ENCODE results near the gene UBE2L3.

DNA sequence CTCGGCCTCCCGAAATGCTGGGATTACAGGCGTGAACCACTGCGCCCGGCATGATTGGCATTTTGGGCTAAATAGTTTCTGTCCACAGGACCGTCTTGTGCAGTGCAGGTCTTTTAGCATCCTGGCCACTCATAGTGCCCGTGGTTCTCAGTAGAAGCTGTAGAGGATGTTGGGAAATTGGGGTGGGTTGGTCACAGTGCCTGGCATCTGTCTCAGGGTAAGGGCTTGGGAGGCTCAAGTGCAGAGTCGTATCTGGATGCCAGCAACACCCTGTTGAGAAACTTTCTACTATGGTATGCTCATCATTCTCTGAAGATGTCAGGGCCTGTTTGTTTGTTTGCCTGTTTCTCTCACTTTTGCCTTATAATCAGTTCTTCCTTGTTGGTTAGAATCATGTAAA is 21.9 kb downstream of the UBE2L3 start:
- TF ChIP-seq CTCF (IDR thresholded peaks at IDR 0.05) (no peak), POLR2A (IDR thresholded peaks at IDR 0.05) (no peak)
